Muscle of arm (tissue), 12 donors: ENCODE measurements around the gene NOL6. TPM values are rescaled to one million over a fixed set of nuclear protein-coding genes. Genes with fewer than 3 reads are reported as not detected.
A peak's percentile ranks its signal among the peaks of the same experiment; 100 is the strongest.
"Not testable (repeated sequence)": the region's sequence is repeated elsewhere in the genome, so short reads cannot be mapped to it uniquely, and the experiment has no call there.

Experiments used
- DNase-seq: peaks from one replicate; pipeline ENCODE4 v3.0.0-alpha.2; 2013
- polyA plus RNA-seq, 12 donors: library from polyadenylated mRNA; unstranded; fragments of 120-200 nt; gene quantifications; one replicate each; pipeline ENCODE4 v1.2.1, GENCODE V29; 2013; ENCODE audit not compliant: insufficient read length in 12 of 12

The NOL6 gene
- polyA plus RNA-seq, 12 donors: 18.4 to 26.6 (median 24.3) TPM; not detected in 1

DNA sequence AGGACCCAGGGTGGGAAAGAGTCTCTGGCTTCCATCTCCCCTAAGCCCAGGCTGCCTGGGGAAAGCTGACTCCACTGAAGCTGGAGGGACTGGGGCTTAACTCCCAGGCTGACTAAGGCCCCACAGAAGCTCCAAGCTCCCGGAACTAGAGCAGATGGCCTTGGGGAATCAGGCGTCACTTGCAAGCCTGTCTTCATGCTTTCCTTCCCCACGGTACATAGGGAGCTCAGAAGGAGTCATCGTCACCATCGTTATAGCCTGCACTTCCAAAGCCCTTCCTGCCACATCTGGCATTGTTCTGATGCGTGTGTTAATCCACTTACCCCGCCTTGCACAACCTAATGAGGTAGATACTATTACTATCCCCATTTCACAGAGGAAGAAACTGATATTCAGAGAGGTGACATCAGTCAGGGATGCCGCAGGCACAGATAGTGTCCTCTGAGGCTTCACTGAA, 37.9 kb downstream of the NOL6 start:
- no peak for DNase-seq

DNA sequence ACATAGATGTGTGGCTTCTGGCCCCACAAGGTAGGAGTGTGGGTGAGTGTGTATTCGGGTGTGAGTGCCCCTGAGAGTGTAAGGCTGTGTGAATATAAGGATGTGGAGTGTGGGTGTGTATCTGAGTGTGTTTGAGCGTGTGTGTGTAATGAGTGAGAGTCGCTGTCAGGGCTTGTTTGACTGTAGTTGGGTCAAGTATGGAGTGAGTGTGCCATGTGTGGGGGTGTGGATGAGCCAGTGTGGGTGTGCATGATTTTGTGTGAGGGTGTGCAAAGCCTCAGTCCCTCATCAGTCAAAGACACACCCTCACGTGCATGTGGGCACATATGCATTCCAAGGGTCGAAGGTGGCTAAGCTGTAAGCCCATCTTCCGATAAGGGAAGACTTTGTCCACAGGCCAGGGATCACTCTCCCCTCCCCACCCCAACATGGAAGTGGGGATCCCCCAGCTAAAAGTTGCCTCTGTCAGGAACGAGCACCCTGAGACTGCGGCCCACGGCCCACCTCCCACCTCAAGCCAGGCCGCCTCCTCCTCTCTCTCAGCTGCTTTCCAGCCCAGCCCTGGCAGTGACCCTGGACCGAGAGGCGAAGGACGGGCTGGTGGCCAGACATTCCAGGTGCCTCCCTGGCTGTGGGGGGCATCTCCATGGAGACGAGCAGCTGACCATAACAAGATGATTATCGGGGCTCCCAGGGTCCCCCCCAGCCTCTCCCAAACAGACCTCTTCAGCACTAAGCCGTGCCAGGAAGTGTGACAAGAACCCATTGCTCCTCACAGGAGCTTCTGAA, 39.2 kb downstream of the NOL6 start:
- DNase-seq: no peak

DNA sequence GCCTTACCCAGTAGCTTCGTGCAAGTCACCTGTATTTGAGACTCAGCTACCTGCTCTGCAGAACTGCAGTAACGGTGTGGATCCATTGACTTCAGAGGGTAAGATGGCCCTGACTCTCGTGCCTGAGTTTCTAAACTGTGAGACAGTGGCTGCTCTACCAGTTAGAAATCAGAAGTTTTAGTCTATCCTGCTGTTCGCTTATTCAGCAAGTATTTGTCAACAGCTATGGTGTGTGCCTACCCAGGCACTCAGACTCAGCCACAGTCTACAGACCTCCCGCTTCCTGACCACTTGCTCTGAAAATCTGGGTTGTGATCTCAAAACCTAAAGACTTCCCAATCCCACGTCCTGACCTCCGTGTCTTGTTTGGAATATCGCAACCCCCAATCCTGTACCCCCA, 39.9 kb downstream of the NOL6 start:
- no peak for DNase-seq

DNA sequence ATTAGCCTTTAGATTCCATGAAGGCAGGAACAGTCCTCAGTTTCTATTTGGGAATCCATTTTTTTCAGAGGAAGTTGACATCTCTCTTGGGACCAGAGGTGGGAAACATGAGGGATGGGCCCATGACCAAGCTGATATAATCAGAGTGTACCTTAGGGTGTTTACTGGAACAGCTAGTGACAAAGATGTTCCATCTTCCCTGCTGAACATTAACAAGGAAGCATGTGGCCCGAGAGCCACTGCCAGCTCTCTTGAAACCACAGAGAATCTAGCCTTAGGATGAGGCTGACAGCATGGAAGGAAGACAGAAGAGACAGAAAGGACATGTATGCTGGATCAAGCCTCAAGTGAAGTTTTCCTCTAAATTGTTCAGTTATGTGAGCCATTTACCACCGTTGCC, 42.3 kb downstream of the NOL6 start:
- no peak for DNase-seq

DNA sequence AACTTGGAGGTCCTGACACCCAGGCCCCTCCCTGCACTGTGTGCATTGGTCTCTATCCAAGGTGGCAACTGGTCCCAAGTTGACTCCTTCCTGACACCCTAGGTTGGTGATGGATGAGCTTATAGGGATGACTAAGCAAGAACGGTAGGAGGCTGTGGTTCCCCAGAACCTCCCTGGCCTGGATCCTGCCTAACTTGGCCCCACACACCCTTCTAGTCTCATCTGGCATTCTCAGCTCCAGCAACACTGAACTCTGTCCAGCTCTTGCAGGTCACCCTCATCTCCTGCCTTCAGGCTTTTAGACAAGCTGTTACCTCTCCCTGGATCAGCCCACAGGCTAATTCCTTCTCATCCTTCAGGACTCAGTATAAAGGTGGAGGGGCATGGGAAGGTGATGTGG, 42.8 kb downstream of the NOL6 start:
- no peak for DNase-seq

DNA sequence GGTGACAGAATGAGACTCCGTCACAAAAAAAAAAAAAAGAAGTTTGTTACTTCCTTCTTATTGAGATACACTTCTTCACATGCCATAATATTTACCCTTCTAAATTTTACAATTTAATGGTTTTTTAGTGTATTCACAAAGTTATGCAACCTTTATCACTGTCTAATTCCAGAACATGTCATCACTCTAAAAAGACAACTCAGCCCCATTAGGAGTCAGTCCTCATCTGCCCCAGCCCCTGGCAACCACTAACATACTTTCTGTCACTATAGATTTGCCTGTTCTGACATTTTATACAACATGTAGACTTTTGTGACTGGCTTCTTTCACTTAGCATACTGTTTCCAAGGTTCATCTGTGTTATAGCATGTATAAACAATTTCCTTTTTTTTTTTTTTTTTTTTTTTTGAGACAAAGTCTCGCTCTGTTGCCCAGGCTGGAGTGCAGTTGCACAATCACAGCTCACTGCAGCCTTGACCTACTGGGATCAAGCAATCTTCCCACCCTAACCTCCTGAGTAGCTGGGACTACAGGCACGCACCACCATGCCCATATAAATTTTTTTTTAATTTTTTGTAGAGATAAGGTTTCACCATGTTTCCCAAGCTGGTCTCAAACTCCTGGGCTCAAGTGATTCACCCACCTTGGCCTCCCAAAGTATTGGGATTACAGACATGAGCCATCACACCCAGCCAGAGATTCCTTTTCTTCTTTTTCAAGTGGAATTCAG, 44.3 kb downstream of the NOL6 start:
- DNase-seq: no peak

DNA sequence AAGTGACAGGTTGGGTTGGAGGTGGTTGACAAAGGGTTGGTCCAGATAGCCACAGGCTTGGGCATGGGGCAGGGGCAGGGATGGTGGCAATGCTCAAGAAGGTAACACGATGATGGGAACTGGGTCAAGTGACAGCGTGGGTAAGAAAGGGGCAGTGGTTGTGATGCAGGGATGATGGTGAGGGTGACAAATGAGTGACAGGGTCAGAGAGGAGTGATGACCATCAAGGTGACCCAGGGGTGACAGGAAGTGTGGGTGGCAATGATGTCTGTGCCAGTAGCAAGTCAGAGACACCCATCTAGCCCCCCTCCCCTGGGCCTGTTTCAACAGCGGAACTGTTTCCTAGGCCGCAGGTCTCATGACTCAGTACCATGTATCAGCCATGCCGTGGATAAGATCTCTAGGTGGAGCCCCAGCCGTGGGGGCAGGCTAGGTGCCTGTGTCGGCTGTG, 46.9 kb downstream of the NOL6 start:
- no peak for DNase-seq

DNA sequence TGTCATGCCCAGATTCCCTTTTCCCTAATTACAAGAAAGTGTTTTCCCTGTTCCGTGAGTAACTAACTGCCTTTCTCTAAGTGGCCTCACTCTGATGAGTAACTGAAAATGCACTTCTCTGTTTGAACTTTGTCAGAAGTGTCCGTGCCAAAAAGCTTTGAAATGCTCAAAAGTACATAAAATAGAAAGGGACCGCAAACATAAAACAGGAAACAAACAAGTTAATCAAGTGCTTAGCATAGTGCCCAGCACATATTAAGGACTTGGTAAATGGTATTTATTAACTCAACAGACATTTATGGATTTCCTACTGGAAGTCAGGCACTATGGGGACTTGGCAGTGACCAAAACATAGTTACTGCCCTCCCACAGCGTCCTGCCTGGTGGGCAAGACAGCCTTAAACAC, 48.6 kb downstream of the NOL6 start:
- no peak for DNase-seq

DNA sequence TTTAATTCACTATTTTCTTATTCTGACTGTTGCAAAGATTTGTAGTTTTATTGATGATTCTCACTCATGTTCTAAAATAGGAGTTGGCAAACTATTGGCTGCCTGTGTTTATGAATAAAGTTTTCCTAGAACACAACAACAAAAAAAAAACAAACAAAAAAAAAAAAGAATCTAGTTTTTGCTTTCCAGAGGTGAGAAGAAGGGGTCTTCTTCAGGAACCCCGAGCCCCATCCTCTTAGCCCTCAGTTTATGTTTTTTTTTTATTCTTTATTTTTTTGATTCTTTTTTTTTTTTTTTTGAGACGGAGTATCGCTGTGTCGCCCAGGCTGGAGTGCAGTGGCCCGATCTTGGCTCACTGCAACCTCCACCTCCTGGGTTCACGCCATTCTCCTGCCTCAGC, 49.2 kb downstream of the NOL6 start:
- DNase-seq: not testable (repeated sequence)

DNA sequence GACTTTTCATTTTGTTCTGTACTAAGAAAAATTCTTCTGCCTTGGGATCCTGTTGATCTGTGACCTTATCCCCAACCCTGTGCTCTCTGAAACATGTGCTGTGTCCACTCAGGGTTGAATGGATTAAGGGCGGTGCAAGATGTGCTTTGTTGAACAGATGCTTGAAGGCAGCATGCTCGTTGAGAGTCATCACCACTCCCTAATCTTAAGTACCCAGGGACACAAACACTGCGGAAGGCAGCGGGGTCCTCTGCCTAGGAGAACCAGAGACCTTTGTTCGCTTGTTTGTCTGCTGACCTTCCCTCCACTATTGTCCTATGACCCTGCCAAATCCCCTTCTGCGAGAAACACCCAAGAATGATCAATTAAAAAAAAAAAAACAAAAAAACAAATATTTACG, 49.7 kb downstream of the NOL6 start:
- not testable (repeated sequence) for DNase-seq

DNA sequence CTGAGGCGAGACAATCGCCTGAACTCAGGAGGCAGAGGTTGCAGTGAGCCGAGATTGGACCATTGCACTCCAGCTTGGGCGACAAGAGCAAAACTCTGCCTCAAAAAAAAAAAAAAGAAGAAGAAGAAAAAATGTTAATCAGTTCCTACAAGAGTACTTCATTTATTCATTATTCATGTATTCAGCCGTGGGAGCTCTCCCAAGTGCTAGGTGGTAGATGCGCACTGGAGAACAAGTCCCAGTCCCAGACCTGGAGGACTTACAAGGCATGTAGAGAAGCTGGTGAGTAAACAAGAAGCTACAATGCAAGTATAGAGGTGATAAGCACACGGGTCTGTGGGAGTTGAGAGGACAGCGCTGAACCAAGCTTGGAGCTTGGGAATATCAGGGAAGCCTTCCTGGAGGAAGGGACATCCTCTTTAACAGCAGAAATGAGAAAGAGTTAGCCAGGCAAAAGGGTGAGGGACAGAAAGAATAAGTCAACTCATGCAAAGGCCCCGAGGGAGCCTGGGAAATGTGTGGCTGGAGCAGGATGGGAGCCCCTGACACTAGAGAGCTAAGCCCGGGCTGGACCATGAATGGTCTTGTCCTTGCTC, 53.9 kb downstream of the NOL6 start:
- DNase-seq: no peak

DNA sequence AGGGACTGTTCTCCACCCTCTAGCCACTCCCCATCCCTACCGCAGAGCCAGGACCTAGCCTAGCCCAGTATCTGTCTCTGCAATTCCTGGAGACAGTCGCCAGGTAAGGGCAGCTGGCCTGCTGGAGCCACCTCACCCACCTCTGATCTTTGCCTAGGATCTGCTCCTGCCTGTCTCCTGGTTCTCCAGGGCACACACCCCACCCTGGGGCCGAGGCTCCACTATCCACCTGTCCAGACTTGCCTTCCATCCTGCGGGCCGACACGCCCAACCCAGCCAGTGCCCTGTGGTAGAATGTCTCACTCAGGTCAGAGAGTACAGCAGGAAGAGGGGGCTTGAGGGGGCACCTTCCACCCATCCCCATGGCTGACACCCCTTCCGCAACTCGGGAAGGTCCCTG, 55.6 kb downstream of the NOL6 start:
- DNase-seq: no peak

DNA sequence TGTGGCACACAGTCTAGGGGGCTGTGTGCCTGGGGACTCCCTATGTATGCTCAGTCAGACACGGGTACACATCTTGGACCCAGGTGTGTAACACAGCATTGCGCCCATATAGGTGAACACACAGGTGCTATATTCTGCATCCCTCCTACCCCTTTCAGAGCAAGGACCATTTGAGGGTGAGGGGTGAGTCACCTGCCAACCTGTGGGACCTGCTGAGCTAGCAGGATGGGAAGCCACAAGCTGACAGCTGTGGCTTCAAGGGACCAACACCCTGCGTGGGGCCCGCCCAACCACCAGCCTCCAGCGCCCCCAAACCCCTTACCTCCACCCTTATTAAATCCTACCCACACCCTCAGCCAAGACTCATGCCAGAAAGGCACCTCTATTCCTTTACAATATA, 56.7 kb downstream of the NOL6 start:
- DNase-seq: no peak

DNA sequence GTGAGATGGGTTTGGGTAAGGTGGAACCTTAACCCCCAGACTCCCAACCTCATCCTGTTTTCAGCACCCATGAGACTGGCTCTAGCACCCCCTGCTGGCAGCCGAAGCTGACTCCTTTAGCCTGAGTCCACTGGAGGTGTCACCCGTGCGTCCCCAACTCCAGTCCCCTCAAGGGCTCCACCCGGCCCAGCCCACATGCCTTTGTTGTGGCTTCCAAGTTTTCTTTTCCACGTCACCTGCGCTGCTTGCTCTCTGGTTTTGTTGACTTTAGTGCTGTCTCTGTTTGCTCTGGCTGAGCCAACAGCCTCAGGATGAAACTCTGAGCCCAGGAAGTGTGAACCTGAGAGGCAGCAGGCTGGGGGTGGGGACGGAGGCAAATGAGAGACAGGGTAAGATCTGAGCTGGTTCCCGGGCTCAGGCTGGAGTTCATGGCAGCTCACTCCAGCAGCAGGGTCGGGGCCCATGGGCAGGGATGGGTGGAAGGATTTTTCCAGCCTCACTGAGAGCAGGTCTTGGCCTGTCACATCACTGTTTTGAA, 58.2 kb downstream of the NOL6 start:
- DNase-seq: peak; percentile 17

DNA sequence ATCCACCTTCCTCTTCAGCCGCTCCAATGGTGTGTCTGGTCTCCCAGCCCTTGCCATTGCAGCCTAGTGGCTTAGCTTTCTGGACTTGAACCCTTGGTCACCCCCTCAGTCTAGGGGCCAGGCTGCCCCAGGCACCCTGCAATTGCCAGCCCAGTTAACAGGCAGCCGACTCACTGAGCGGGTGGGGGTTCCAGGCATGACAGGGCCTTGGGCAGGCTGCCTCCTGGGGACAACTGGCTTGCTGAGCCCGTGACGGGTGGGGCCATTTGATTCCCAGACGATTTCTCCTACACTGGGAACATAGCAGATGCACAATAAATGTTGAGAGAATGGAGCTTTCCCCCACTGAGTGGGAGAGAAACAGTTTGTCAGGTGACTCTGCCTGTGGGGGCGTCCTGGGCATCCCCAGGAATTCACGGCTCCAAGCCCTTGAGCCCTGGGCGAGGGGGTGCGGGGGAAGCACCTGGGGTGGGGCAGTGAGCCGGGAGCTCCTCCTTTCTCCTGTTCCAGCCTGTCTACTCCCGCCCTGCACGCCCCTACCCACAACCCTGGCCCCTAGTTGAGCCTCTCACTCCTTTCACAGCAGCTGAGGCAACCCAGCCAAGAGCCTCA, 58.7 kb downstream of the NOL6 start:
- no peak for DNase-seq

DNA sequence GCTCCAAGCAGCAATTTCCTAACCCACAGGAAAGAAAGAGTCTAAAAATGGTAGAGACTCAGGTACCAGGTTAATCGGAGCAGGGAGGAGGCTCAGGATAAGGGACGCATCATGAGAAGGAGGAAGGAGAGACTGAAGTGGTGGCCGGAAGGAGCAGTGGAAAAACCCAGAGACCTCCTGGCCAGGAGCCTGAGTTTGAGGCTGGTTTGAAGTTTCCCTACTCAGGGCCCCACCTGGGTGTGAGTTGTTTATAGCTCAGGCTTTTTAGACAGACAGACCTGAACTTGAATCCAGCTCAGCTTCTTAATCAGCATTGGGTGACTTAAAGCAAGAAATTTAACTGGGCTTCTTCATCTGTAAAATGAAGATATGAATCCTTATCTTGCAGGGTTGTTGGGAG, 59.5 kb downstream of the NOL6 start:
- DNase-seq: no peak

Other genes starting within 250 kb of the NOL6 start
- under 1 TPM in 2 of 12 donors, not detected in 10; 0.49 to 0.78 TPM for gene SPINK4, start 233.8 kb downstream of the NOL6 start, polyA plus RNA-seq
- gene BAG1, start 209.2 kb downstream of the NOL6 start, polyA plus RNA-seq: 10 to 100 TPM in 11 of 12 donors, not detected in 1; 44.5 to 87.3 (median 76.7) TPM
- 10 to 100 TPM in 11 of 12 donors, not detected in 1; 61.7 to 93.0 (median 83.2) TPM for gene CHMP5, start 208.9 kb downstream of the NOL6 start, polyA plus RNA-seq
- gene NFX1, start 183.4 kb downstream of the NOL6 start, polyA plus RNA-seq: 10 to 100 TPM in 11 of 12 donors, not detected in 1; 23.2 to 35.4 (median 27.8) TPM
- 1 to 10 TPM in 8 of 12 donors, under 1 TPM in 2, not detected in 2; 0.41 to 3.5 (median 2.2) TPM for gene AQP7, start 71.4 kb downstream of the NOL6 start, polyA plus RNA-seq
- 10 to 100 TPM in 3 of 12 donors, 1 to 10 TPM in 7, not detected in 2; 5.1 to 63.3 (median 7.4) TPM for gene AQP3, start 26.3 kb downstream of the NOL6 start, polyA plus RNA-seq
- gene ANKRD18B, start 50.3 kb upstream of the NOL6 start, polyA plus RNA-seq: 1 to 10 TPM in 2 of 12 donors, under 1 TPM in 8, not detected in 2; 0.16 to 4.2 (median 0.52) TPM